Measurements from ENCODE around the gene PRKCB.

GRCh38 chr16:24005577-24005976, 169.8 kb downstream of the PRKCB start:
- TF ChIP-seq, protein P1, sequence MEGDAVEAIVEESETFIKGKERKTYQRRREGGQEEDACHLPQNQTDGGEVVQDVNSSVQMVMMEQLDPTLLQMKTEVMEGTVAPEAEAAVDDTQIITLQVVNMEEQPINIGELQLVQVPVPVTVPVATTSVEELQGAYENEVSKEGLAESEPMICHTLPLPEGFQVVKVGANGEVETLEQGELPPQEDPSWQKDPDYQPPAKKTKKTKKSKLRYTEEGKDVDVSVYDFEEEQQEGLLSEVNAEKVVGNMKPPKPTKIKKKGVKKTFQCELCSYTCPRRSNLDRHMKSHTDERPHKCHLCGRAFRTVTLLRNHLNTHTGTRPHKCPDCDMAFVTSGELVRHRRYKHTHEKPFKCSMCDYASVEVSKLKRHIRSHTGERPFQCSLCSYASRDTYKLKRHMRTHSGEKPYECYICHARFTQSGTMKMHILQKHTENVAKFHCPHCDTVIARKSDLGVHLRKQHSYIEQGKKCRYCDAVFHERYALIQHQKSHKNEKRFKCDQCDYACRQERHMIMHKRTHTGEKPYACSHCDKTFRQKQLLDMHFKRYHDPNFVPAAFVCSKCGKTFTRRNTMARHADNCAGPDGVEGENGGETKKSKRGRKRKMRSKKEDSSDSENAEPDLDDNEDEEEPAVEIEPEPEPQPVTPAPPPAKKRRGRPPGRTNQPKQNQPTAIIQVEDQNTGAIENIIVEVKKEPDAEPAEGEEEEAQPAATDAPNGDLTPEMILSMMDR (IDR thresholded peaks at IDR 0.05; ENCODE audit: insufficient read depth, low read length), result no peak
- TF ChIP-seq GABPA (IDR thresholded peaks at IDR 0.05; ENCODE audit: low read depth) (no peak), POLR2AphosphoS5 (IDR thresholded peaks at IDR 0.05; ENCODE audit: low read depth) (no peak), SPI1 (IDR thresholded peaks at IDR 0.05; ENCODE audit: borderline replicate concordance, low read depth) (no peak), REST (IDR thresholded peaks at IDR 0.05; ENCODE audit: insufficient replicate concordance, low read depth) (no peak)

All from HL-60 (cell line).